Astrocyte of the hippocampus (primary cell): ENCODE results near the gene UBXN10.

ENCODE experiments used
- DNase-seq: peaks from one replicate; pipeline ENCODE4 v3.0.0; 2011; ENCODE audit warnings: low read depth, low spot score

UBXN10 gene

DNA sequence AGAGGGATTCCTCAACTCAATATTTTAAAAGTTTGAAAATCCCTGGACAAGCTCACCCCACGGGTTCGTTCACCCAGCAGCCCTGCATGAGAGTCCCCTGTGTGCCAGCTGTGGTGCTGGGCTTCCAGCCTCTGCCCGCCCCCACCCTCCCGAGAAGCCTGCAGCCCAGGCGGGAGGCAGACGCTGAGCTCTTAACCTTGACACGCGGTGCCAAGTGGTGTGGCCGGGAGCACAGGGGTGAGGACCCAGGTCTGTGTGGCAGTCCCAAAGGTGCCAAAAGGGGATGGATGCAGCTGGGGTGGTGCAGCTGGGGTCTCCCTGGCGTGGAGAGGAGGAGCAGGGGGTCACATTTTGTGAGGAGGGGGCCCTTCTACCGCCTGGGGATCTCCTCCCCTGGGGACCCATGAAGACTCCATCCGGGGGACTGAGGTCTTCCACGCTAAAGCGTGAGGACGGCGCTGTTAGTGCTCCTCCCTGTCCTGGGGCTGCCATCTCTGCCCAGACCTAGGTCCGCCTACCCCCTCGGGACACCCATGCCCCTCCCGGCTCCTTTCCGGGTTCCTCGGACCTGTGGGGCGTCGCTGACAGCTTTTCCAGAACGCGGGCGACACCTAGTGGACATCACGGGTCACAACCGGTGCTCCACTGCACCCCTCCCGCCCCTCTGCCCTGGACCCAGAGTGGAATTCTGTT is 33.8 kb upstream of the UBXN10 start:
- peak; percentile 86 for DNase-seq

DNA sequence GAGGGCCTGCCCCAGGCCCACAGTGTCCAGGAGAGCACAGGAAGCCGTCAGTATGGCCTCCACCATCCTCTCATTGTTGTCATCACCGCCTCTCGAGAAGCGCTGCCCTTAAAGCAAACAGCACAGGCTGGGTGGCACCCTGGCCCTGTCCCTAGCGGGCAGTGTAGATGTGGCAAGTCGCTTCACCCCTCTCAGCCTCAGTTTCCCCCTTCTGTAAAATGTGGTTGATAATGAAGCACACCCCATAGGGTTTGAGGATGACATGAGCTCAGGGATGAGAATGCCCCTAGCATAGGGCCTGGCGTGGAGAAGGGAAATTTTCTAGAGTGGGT is 33.3 kb upstream of the UBXN10 start:
- no peak for DNase-seq

DNA sequence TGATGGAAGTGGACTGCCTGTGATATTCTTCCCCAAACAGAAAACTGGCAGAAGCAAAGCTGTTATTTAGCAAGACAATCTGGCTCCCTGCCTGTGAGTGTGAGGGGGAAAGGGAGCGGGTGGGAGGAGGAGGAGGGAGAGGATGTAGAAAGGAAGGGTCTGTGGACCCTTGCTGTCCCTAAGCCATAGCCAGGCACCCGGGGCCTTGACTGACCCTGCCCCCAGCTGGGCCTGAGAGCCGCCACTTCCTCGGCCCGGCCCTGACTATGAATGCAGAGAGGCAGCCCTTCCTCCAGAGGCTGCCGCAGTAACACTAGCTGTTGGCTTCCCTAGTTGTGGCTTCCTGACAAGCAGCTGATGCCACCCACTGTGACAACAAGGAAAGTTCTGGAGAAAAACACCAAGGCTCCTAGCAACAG is 32.9 kb upstream of the UBXN10 start:
- peak; percentile 33 for DNase-seq

DNA sequence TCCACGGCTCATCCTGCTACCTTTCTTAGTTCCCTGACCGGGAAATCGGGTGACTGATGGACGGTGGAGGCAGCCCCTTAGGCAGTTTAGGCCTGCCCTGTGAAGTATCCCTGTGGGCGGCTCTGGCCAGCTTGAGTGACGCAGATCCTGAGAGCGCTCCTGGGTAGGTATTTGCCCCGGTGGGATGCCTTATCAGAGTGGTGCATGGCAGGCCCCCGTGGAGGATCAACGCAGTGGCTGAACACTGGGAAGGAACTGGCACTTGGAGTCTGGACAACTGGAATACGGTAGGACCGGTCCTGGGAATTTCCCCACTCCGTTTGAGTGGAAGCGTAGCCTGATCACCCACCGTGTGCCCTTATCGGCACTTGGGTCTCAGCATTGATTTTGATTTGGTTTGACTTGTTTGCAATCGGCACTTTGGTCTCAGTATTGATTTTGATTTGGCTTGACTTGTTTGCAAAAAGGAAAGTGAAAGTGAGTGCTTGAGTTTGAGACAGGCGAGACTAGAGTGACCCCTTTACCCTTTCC is 31.5 kb upstream of the UBXN10 start:
- no peak for DNase-seq

DNA sequence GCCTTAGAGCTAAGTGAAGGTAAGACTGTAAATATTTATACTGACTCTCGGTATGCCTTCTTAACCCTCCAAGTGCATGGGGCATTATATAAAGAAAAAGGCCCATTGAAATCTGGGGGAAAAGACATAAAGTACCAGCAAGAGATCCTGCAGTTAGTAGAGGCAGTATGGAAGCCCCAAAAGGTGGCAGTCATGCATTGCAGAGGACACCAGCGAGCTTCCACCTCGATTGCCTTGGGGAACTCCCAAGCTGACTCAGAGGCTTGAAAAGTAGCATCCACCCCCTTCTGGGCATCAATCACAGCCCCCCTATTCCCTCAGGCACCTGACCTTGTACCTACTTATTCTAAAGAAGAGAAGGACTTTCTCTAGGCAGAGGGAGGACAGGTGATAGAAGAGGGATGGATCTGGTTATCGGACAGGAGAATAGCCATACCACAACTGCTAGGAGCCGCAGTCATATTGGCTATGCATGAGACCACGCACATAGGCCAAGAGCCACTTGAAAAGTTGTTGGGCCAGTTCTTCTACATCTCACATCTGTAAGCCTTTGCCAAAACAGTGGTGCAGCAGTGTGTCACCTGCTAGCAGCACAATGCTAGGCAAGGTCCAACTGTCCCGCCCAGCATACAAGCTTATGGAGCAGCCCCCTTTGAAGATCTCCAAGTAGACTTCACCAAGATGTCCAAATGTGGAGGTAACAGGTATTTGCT is 27.4 kb upstream of the UBXN10 start:
- DNase-seq, result no peak

DNA sequence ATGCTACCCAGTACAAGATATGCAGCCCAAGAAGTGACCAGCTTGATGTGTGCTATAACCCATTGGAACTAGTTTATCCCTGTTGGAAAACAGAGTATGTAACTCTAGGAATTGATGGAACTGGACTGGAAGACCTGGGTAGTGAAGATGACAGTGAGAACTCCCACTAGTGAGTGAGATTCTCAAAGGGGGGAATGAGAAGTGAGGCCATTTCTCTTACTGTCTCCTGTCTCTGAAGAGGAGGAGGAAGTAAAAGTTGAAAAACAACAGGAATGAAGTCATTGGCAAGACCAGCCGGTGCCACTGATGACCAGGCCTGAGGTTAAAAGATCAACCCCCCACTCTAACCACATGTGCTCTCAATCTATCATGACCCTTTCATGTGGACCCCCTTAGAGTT is 25.9 kb upstream of the UBXN10 start:
- peak; percentile 9 for DNase-seq

DNA sequence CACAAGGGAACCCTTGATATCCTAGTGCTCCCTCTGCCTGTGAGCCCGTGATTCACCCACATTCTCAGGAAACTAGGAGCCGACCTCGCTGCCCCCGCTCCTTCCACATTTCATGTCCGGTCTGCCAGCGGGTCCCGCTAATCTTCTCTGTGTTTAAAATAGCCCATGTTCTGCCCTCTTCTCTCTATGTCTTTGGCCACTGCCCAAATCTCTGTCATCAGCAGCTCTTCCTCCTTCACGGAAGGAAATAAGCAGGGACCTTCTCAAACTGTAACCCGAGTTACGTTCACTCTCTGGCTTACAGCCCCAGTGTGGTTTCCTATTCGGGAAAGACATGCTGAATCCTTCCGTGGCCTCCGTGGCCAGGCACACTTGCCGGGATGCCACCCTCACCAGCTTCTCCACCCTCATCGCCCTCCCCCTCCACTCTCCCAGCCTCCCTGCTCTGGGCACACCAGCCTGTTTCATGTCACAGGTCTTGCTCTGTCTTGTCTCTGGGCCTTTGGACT is 21.1 kb upstream of the UBXN10 start:
- DNase-seq, result no peak

DNA sequence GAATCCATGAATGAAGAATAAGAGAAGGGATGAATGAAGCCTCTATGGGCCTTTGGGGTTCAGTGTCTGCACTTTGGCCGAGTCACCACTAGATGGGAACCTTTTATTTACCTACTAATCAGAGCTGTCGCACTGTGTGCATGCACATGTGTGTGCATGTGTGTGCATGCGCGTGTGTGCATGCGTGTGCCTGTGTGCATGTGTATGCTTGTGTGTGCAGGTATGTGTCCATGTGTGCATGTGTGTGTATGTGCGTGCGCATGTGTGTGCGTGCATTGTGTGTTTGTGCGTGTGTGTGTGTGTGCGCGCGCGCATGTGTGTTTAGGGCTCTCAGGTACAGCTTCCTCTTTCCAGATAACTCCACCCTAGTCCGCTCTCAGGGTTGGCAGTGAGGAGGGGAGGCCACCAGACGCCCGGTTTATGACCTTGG is 20.4 kb upstream of the UBXN10 start:
- DNase-seq, result peak; percentile 15

DNA sequence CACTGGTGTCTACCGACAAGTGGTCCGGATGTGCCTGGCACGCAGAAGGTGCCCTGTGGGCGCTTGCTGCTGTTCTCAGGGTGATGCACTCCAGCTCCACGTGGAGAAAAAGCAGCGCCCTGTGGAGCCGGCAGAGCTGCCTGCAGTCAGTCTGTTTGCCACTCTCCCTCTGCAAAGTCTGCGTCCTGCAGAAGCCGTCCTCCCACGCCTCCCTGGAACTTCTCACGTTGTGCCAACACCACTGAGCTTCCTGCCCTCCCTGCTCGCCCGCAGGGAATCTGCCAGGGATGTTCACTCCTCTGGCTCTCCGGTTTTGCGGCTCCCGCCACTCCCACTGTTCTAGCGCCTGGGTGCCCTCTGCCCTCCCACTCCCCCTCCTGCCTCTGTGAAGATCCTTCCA is 19.8 kb upstream of the UBXN10 start:
- DNase-seq, result no peak

DNA sequence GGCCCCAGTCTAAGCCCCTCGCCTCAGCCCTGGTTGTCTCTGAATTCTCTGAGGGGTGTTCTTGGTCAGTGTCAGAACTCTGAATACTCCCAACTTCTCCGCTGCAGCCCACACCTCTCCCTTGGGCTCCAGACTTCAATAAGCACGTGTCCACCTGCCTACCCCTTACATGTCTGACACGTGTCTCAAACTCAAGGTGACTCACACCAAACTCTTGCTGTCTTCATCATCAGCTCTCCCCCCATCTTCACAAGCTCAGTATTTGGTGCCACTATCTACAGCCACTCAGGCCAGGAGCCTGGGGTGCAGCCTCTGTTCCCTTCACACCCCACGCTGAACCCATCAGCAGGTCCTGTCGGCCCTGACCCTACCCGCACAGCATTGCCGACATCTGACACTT is 18.8 kb upstream of the UBXN10 start:
- no peak for DNase-seq

DNA sequence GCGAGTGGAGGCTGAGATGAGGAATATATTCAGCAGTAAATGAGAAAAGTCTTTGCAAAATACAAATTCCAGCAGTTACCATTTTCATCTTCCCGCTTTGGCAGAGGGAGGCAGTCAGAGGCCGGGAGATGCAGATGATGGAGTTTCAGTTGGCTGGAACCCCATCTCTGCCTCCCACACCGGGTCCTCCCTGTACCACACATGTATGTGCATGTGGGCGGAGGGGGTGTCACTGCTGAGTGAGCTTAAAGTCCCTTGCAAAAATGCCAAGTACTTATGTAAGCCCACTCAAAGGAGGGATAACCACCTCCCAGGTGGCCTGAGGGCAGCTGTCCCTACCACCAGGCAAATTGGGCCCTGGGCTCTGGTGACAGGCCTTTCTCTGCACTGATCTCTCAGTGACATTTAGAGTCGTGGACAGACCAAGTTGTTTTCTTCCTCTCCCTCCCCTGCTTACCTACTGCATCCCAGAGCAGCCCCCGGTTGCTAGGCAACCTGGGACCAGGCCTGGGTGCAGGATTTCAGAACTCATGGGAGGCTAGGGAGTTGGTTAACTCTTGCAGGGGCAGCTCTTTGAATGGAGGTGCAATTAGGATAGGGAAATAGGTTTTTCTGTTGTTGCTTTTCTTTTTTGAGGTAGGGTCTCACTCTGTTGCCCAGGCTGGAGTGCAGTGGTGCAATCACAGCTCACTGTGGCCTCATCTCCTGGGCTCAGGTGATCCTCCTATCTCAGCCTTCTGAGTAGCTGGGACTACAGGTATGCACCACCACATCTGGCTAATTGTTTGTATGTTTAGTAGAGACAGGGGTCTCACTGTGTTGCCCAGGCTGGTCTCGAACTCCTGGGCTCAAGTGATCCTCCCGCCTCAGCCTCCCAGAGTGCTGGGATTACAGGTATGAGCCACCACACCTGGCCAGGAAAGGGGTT is 17.1 kb upstream of the UBXN10 start:
- no peak for DNase-seq

DNA sequence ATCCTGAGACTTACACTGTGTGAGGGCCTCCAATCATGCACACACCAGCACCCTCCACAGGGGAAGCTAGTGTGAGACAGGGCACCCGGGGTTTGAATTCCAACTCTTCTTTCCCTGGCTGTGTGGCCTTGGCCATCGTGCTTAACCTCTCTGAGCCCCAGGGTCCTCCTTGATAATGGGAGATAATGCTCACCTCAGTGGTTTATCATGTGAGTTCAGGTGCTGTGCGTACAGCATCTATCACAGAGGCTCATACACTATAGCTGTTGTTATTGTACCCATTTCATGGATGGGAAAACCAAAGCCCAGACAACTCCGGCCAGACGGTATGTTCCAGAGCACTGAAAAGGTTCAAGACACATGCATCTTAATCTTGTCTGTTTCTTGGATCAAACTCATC is 16.0 kb upstream of the UBXN10 start:
- no peak for DNase-seq

DNA sequence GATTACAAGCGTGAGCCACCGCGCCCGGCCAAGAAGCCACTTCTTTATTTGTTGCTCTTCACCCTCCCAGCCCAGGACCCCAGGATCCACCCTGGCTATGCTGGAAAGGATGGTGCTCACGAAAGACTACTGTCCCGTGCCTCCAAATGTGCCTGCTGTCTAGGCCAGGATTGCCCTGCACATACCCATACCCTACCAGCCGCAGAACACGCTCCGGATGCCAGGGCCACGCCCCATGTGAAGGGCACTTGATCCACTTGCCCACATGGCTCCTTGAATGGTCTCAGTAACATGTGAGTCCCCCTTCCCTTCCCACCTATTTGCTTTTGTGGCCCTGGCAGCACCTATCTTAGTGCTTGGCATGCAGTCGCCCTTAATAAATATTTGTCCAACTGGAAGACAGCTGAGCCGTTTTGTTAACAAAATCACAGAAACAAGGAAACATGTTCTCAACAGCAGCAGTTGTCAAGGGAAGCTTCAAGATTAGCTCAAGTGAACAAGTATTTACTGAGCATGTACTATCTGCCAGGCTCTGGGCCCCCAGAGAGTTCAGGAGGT is 13.8 kb upstream of the UBXN10 start:
- DNase-seq, result no peak

DNA sequence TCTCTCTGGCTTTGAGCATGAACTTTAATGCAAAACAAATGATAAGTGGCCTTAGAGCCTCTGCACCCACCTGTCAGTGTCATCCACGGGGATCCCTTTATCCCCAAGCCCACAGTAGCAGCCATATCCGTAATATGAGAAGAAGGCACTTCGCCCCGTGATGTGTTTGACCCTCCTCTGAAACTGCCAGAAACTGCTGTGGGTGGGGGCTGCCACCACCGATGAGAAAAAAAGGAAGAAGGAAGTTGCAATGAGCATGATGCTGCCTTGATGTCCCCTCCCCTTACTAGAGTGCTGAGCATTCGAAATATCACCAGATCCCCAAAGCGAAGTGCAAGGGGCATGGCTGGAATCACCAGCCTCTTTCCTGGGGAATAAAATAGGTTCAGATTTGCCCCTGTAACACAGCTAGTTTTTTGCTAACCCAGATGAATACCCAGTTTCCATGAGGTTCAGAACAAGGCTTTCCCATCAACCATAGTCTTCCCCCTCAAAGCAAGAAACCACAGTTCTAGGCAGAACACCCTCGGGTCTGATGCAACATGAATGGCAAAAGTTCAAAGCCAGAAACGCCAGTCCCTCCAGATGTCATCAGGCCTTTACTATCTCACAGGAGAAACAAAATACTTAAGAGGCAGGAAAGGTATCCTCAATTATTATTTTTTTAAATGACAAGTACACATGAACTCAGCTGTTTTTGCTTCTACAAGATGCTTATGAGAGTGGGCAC is 10.8 kb upstream of the UBXN10 start:
- DNase-seq, result no peak

DNA sequence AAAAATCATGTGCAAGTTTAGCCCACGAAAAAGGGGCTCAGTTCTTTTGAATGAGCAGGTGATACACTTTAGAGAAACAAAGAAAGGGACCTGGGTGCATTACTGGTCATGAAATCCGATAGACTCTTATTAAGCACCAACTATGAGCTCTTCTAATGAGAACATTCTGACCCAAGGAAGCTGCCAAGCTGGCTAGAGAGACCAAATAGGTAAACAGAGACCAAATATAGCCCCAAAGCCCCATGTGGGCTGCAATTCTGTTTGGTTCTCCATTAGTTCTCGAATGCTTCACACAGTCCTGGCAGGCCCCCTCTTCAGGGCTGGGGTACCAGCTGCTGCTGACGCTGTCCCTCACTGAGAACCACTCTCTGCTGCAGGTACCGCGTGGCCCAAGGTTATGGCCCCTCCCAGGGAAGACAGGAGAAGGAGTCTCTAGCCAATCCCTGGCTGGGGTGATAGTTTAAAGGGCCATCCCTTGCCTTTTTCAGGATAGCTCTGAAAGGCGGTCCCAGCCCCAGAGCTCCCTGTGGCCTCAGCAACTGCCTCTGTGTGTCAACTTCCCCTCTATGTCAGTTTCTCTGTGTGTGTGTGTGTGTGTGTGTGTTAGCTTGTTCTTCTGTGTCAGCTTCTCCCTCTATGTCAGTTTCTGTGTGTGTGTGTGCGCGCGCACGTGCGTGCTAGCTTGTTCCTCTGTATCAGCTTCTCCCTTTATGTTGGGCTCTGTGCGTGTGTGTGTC is 7.1 kb upstream of the UBXN10 start:
- DNase-seq, result no peak

DNA sequence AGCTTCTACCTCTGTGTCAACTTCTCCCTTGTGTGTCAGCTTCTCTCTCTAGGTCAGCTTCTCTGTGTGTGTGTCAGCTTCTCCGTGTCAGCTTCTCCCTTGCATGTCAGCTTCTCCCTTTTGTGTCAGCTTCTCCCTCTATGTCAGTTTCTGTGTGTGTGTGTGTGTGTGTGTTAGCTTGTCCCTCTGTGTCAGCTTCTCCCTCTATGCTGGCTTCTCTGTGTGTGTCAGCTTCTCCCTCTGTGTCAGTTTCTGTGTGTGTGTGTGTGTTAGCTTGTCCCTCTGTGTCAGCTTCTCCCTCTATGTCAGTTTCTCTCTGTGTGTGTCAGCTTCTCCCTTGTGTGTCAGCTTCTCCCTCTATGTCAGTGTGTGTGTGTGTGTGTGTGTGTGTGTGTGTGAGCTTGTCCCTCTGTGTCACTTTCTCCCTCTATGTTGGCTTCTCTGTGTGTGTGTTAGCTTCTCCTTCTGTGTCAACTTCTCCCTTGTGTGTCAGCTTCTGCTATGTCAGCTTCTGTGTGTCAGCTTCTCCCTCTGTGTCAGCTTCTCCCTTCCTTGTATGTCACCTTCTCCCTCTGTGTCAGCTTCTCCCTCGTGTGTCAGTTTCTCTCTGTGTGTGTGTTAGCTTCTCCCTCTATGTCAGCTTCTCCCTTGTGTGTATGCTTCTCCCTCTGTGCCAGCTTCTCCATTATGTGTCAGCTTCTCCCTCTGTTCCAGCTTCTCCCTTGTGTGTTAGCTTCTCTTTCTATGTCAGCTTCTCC is 6.3 kb upstream of the UBXN10 start:
- DNase-seq, result no peak

DNA sequence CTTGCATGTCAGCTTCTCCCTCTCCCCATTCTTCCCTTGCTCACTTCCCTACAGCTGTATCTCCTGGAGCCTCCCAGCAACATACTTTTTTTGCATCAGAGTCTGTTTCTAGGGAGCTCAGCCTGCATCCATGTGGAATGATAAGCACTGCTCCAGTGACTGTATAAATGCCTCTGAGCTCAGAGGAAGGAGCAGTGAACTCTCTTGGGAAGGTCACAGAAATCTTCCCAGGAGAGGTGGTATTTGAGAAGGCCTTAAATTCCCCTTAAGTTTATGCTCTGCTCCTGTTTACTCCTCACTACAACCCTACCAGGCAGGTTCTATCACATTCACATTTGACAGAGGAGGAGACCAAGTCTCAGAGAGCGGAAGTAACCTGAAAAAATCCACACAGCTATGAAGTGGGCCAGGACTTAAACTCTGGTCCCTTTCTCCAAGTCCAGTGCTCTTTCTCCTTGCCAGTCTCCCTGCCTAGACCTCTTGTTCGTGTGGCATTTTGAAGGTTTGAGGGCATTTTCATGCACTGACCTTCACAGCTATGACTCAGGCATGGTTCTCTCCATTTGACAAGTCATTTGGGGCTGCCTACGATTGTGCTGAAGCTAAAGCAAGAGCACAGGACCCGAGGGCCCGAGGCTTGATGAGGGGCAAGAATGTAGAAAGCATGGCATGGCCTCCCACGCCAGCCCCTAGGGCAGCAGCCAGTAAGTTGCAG is 5.6 kb upstream of the UBXN10 start:
- DNase-seq, result no peak

DNA sequence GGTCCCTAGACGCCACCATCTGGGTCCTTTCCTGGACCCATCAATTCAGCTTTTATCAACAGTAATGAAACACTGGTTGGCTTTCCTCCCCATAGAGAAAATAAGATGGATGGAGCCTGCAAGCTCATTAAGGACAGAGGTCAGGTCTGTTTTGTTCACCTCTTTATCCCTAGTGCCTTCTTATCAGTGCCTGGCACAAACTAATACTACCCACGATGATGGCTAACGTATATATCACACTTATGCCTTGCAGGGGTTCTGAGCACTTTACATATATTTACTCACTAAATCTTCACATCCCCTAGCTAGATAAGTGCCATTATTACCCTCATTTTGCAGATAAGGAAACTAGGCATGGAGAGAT is 5.1 kb upstream of the UBXN10 start:
- DNase-seq, result no peak

DNA sequence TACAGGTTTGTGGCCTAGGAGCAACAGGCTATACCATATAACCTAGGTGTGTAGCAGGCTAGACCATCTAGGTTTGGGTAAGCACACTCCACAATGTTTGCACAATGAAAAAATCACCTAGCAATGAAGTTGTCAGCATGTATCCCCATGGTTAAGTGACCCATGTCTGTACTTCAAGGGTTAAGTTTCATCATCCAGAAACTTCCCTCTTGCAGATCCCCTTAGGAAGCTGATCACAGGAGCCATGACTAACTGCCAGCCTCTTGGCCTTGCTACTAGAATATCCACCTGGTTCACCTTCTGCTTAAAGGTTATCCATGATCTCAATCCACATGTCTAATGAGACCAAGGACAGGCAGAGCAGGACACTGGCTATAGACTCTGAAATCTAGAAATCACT is 3.5 kb upstream of the UBXN10 start:
- DNase-seq, result no peak
